Endothelial cell of umbilical vein (primary cell): ENCODE measurements around the gene PTX3.

ENCODE experiments used
- CTCF ChIP-seq, 2 donors: IDR thresholded peaks; 1 replicate in 1 of 2; 2 replicates in 1 of 2; pipeline ENCODE4 v1.5.1; 2011; ENCODE audit warnings: low read length in 2 of 2, mild to moderate bottlenecking in 2 of 2, moderate library complexity in 2 of 2, control low read depth in 1 of 2, inconsistent platforms in 1 of 2, low read depth in 1 of 2; ENCODE audit not compliant: insufficient read depth in 1 of 2; ENCODE audit errors: extremely low read depth in 1 of 2
- JUN ChIP-seq: IDR thresholded peaks from 2 replicates; pipeline ENCODE4 v1.6.1; 2011; ENCODE audit warnings: borderline replicate concordance, low read depth; ENCODE audit not compliant: insufficient read length, insufficient read depth
- MAX ChIP-seq: IDR thresholded peaks from 2 replicates; pipeline ENCODE4 v1.6.1; 2011; ENCODE audit not compliant: insufficient read depth, insufficient read length
- MYC ChIP-seq: IDR thresholded peaks from one replicate; pipeline ENCODE4 v1.6.1; 2011; ENCODE audit warnings: mild to moderate bottlenecking, low read depth, low read length
- POLR2A ChIP-seq: IDR thresholded peaks from 2 replicates; pipeline ENCODE4 v1.6.1; 2012; ENCODE audit warnings: low read depth, mild to moderate bottlenecking, control low read depth, low read length
- POLR2AphosphoS5 ChIP-seq: IDR thresholded peaks from 2 replicates; pipeline ENCODE4 v1.6.1; 2012; ENCODE audit warnings: low read depth, mild to moderate bottlenecking, control low read depth, low read length, moderate library complexity; ENCODE audit not compliant: insufficient read depth

DNA sequence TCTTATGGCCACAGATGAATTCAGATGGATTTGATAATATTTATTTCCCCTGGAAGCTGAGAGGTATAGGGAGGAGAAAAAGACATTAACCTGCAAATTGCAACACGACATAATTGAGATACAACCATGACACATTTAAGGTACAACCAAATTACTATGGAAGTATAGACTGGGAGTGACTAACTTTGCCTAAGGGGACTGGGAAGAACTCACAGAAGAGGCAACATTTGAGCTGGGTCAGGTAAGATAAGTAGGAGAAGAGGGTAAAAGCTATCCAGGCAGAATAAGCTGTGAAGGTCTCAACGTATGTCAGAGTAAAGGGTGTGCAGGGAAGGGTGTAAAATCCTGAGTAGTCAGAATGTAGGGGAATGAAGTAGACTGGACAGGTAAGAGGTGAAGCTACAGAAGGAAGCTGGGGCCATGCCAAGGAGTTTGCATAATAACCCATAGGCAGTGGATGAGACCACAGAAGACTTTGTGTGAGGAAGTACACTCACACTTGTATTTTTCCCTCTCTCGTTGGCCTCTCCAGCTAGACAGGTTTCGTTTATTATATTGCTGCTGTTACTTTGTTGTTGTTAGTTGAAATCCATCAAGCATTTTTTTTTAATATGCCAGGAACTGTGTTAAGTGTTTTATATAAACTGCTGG is 28.0 kb upstream of the PTX3 start:
- no peak for TF ChIP-seq POLR2AphosphoS5
- TF ChIP-seq MYC = no peak
- no peak for TF ChIP-seq MAX
- no peak for TF ChIP-seq CTCF (IDR thresholded peaks at IDR 0.05; ENCODE audit: extremely low read depth in 1 of 2, insufficient read depth in 1 of 2, low read depth in 1 of 2, low read length in 2 of 2)
- TF ChIP-seq POLR2A = no peak
- TF ChIP-seq JUN = no peak
